RWPE2 (cell line): ENCODE data around the gene SCYL1.
A peak's percentile ranks its signal among the peaks of the same experiment; 100 is the strongest.

ENCODE experiments used
- ATAC-seq: fragments of 200-7000 bp; cut with Tn5 transposase; 3 replicates; pipeline ENCODE4 v1.9.1; 2021; ENCODE audit warnings: low read depth
- DNase-seq: peaks from one replicate; pipeline ENCODE4 v3.0.0-alpha.2; 2020; ENCODE audit warnings: low spot score
- H3K27ac ChIP-seq: fragments of 450-650 bp; 2 replicates; pipeline ENCODE4 v1.5.1; 2017; ENCODE audit warnings: mild to moderate bottlenecking; ENCODE audit not compliant: poor library complexity, severe bottlenecking
- H3K27me3 ChIP-seq: fragments of 250-450 bp; sonication (Bioruptor Pico); 2 replicates; pipeline ENCODE4 v1.5.1; 2021; ENCODE audit warnings: mild to moderate bottlenecking, moderate library complexity; ENCODE audit not compliant: insufficient read depth, poor library complexity, severe bottlenecking
- H3K36me3 ChIP-seq: fragments of 250-450 bp; sonication (Bioruptor Pico); 2 replicates; pipeline ENCODE4 v1.5.1; 2020; ENCODE audit warnings: low read depth, mild to moderate bottlenecking, moderate library complexity
- H3K4me1 ChIP-seq: fragments of 250-450 bp; sonication (Bioruptor Pico); 2 replicates; pipeline ENCODE4 v1.5.1; 2021; ENCODE audit warnings: mild to moderate bottlenecking, moderate library complexity; ENCODE audit not compliant: insufficient read depth, poor library complexity, severe bottlenecking
- H3K4me3 ChIP-seq: fragments of 250-450 bp; sonication (Bioruptor Pico); 2 replicates; pipeline ENCODE4 v1.5.1; 2021; ENCODE audit warnings: mild to moderate bottlenecking, moderate library complexity; ENCODE audit not compliant: severe bottlenecking
- H3K9me3 ChIP-seq: fragments of 250-450 bp; sonication (Bioruptor Pico); 2 replicates; pipeline ENCODE4 v1.5.1; 2021; ENCODE audit warnings: mild to moderate bottlenecking, moderate library complexity; ENCODE audit not compliant: severe bottlenecking
- TF ChIP-seq, protein P1 (sequence below): fragments of 450-650 bp; IDR thresholded peaks from one replicate; pipeline ENCODE4 v1.5.1; 2017; ENCODE audit warnings: mild to moderate bottlenecking, moderate library complexity; ENCODE audit not compliant: poor library complexity, severe bottlenecking

The SCYL1 gene

DNA sequence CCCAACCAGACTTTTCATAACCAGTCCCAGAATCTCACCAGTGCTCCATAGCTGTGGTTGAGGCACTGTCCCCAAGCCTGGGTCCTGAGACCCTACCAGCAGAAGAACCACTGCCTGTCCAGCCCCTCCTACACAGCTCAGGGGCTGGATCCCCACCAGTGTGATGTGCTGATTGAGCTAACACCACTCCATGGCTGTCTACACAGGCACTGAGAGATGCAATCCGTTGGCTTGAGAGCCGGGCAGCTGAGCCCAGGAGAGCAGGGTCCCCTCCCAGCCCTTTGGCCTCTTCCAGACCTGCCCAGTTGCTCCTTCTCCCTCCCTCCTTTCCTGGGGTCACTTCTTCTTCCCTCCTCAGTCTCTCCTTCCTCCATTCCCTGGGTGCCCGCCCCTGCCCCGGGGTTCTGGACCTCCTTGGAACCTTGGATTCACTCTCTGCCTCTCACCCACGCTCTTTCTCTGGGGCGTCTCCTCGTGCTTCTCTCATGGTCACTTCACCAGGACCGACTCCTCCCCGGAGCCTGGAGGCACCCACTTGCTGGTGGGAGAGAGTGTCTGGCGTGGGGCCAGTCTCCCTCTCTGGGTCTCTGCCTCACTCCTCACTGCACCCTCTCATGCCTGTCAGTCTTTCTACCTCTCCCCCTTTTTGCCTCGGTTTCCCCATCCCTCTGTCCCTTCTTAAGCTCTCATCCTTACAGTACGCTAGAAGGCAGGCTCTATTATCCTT lies 706 bp upstream of the SCYL1 start:
- Histone ChIP-seq H3K27ac (no peak overlapping the region), H3K36me3 (peaks cover 30% of the 10 kb centered on the region), H3K9me3 (no peaks in the 10 kb centered on the region), H3K27me3 (no peaks in the 10 kb centered on the region), H3K4me3 (no peak overlapping the region), H3K4me1 (peaks cover 3% of the 10 kb centered on the region)
- DNase-seq (no peak), ATAC-seq (peak; percentile 9; the same call in 2 of the 3 replicates)
- TF ChIP-seq, protein P1, sequence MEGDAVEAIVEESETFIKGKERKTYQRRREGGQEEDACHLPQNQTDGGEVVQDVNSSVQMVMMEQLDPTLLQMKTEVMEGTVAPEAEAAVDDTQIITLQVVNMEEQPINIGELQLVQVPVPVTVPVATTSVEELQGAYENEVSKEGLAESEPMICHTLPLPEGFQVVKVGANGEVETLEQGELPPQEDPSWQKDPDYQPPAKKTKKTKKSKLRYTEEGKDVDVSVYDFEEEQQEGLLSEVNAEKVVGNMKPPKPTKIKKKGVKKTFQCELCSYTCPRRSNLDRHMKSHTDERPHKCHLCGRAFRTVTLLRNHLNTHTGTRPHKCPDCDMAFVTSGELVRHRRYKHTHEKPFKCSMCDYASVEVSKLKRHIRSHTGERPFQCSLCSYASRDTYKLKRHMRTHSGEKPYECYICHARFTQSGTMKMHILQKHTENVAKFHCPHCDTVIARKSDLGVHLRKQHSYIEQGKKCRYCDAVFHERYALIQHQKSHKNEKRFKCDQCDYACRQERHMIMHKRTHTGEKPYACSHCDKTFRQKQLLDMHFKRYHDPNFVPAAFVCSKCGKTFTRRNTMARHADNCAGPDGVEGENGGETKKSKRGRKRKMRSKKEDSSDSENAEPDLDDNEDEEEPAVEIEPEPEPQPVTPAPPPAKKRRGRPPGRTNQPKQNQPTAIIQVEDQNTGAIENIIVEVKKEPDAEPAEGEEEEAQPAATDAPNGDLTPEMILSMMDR = no peak

DNA sequence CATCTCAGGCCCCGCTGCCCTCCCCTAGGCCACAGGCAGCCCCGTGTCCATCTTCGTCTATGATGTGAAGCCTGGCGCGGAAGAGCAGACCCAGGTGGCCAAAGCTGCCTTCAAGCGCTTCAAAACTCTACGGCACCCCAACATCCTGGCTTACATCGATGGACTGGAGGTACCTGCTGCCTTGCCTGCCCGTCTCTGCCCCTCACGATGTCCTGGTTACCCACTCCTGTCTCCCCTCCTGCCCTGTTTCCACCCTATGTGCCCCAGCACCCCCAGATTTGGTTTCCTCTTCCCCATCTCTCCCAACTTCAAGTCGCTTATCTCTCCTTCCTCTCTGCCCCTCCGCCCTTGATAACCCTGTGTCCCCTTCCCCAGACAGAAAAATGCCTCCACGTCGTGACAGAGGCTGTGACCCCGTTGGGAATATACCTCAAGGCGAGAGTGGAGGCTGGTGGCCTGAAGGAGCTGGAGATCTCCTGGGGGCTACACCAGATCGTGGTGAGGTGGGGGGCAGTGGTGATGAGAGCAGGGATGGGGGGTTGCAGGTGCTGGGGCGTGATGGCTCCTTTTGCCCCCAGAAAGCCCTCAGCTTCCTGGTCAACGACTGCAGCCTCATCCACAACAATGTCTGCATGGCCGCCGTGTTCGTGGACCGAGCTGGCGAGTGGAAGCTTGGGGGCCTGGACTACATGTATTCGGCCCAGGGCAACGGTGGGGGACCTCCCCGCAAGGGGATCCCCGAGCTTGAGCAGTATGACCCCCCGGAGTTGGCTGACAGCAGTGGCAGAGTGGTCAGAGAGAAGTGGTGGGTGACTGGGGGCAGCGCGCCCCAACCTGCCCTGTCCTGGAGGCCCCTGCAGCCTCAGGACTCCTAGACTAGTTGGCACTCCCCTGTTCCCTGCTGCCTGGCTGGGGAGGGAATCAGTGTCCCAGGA lies 930 bp downstream of the SCYL1 start:
- Histone ChIP-seq H3K36me3 (peaks cover 46% of the 10 kb centered on the region), H3K4me3 (peak overlapping the region; percentile 93), H3K9me3 (no peaks in the 10 kb centered on the region), H3K27me3 (no peaks in the 10 kb centered on the region), H3K4me1 (peaks cover 3% of the 10 kb centered on the region), H3K27ac (peak overlapping the region; percentile 59)
- DNase-seq (no peak), ATAC-seq (no peak; the same call in 1 of the 3 replicates)
- TF ChIP-seq, protein P1 = no peak

DNA sequence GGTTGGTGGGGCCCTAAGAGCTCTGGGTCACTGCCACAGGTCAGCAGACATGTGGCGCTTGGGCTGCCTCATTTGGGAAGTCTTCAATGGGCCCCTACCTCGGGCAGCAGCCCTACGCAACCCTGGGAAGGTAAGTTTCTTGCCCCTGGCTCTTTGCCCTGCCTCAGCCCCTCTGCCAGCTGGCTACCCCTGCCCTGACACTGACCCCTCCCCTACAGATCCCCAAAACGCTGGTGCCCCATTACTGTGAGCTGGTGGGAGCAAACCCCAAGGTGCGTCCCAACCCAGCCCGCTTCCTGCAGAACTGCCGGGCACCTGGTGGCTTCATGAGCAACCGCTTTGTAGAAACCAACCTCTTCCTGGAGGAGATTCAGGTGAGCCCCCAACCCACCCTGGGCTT lies 1.9 kb downstream of the SCYL1 start:
- DNase-seq (no peak), ATAC-seq (no peak)
- Histone ChIP-seq H3K27ac (no peak overlapping the region), H3K27me3 (no peaks in the 10 kb centered on the region), H3K9me3 (no peaks in the 10 kb centered on the region), H3K4me3 (no peak overlapping the region), H3K36me3 (peaks cover 55% of the 10 kb centered on the region), H3K4me1 (peaks cover 3% of the 10 kb centered on the region)
- TF ChIP-seq, protein P1 = no peak

DNA sequence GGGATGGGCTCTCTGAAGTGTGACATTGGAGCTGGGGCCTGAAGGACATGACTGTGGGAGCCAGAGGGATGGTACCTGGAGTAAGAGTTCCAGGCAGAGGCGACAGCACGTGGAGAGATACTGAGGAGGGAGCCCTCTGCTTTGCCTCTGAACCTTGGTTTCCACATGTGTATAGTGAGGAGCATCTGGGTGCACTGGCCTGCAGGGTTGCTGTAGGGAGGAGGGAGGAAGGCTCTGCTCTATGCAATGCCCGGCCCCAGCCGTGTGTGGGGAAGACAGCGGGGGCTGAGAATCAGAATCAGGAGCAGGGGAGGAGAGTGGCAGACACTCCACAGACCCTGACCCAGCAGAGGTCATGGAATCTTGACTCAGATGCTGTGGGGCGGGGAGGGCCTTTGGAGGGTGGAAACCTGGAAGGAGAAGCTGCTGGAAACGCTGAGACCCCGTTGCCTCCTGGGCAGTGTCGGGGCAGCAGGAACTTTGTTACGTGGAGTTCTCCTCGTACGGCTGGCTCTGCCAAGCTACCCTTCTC lies 4.0 kb downstream of the SCYL1 start:
- no peaks in the 10 kb centered on the region for H3K9me3 ChIP-seq
- H3K36me3 ChIP-seq = peaks cover 66% of the 10 kb centered on the region
- DNase-seq (no peak), ATAC-seq (no peak)
- no peaks in the 10 kb centered on the region for H3K27me3 ChIP-seq
- no peak overlapping the region for H3K27ac ChIP-seq
- no peak overlapping the region for H3K4me3 ChIP-seq
- peaks cover 3% of the 10 kb centered on the region for H3K4me1 ChIP-seq
- TF ChIP-seq, protein P1 = no peak
